K562 (cell line): ENCODE data around the gene CNGA3. TPM values are rescaled to one million over a fixed set of nuclear protein-coding genes. Genes with fewer than 3 reads are reported as not detected.
A peak's percentile ranks its signal among the peaks of the same experiment; 100 is the strongest.

Experiments used
- CHD7 ChIP-seq: fragments of 200-600 bp; sonication (generic); IDR thresholded peaks from one replicate; pipeline ENCODE4 v1.6.1; 2012; ENCODE audit warnings: mild to moderate bottlenecking, low read depth, low read length, inconsistent platforms
- REST ChIP-seq, 2 experiments: fragments of 450-650 bp; formaldehyde crosslinking in 1 of 2; IDR thresholded peaks; 2 replicates each; pipeline versions ENCODE4 v1.4.0 to v1.6.1; 2014 to 2020; ENCODE audit warnings: mild to moderate bottlenecking in 2 of 2, borderline replicate concordance in 1 of 2, low read depth in 1 of 2
- SLC30A9 ChIP-seq: fragments of 250-450 bp; sonication (Bioruptor Pico); IDR thresholded peaks from 2 replicates; pipeline ENCODE4 v1.8.0; 2022; ENCODE audit warnings: mild to moderate bottlenecking, moderate library complexity
- ZC3H4 ChIP-seq: sonication (generic); formaldehyde crosslinking; IDR thresholded peaks from 2 replicates; pipeline ENCODE4 v1.9.0; 2021; ENCODE audit warnings: missing genetic modification reagents, borderline replicate concordance
- ZNF146 ChIP-seq: IDR thresholded peaks from one replicate; pipeline ENCODE4 v1.6.1; 2018; ENCODE audit warnings: missing compliant biosample characterization; ENCODE audit not compliant: unreplicated experiment
- ZZZ3 ChIP-seq: fragments of 450-650 bp; IDR thresholded peaks from 2 replicates; pipeline ENCODE4 v1.6.1; 2016; ENCODE audit warnings: antibody characterized with exemption, mild to moderate bottlenecking, moderate library complexity
- polyA plus RNA-seq, 8 experiments: library from polyadenylated mRNA; depleted of rRNA in 4 of 8; stranded (reverse) in 5 of 8; unstranded in 3 of 8; fragments of >200 nt; fragmentation: Nextera tagmentation in 2 of 8; fragmentation: Illumina TruSeq in 1 of 8; extraction: Ambion mirVana in 2 of 8; extraction: Trizol in 1 of 8; gene quantifications; 2 replicates each; pipeline versions ENCODE4 v1.2.1 to v1.2.3, GENCODE V29; 2011 to 2014; ENCODE audit warnings: inconsistent platforms in 1 of 8, missing spikeins in 1 of 8
- total RNA-seq, 7 experiments: library from RNA; depleted of rRNA in 6 of 7; stranded (reverse); fragments of >200 nt in 6 of 7; fragmentation: Illumina TruSeq in 2 of 7; extraction: Trizol in 2 of 7; gene quantifications; 2 replicates each; pipeline versions ENCODE4 v1.2.1 to v1.2.3, GENCODE V29; 2011 to 2021; ENCODE audit warnings: low replicate concordance in 1 of 7

The CNGA3 gene
- total and polyA plus RNA-seq, 9 of the 15 experiments (the other 6 are each of a cell fraction or from before 2014, with no cell fraction given) = not detected

GRCh38 chr2:98444436-98445176 is 98.3 kb downstream of the CNGA3 start, which contains the start of gene INPP4A (continued):
- TF ChIP-seq CHD7 (no peak), ZZZ3 (no peak), ZC3H4 (no peak), SLC30A9 (CRISPR knock-in tag) (no peak), REST (IDR thresholded peaks at IDR 0.05; ENCODE audit: borderline replicate concordance) (0 out of 2 replicates have a peak, but pooled peaks have one; percentile 17), REST (CRISPR knock-in tag; IDR thresholded peaks at IDR 0.05; ENCODE audit: low read depth) (no peak), ZNF146 (CRISPR knock-in tag) (no peak)
